Glutamatergic neuron (in vitro differentiated cells): Measurements from ENCODE around the gene BANF1. TPM values are rescaled to one million over a fixed set of nuclear protein-coding genes. Genes with fewer than 3 reads are reported as not detected.
"Not testable (repeated sequence)": the region's sequence is repeated elsewhere in the genome, so short reads cannot be mapped to it uniquely, and the experiment has no call there.

ENCODE experiments used
- DNase-seq: peaks from one replicate; pipeline ENCODE4 v3.0.0; 2022
- H3K27ac Mint-ChIP-seq: one replicate; pipeline ENCODE4 v1.8.0; 2020; ENCODE audit warnings: mild to moderate bottlenecking, mixed read lengths, inconsistent platforms; ENCODE audit not compliant: unreplicated experiment
- H3K27me3 Mint-ChIP-seq: one replicate; pipeline ENCODE4 v1.8.0; 2020; ENCODE audit warnings: mild to moderate bottlenecking, moderate library complexity, mixed read lengths, inconsistent platforms; ENCODE audit not compliant: unreplicated experiment
- H3K36me3 Mint-ChIP-seq: one replicate; pipeline ENCODE4 v1.8.0; 2020; ENCODE audit warnings: mild to moderate bottlenecking, mixed read lengths, inconsistent platforms; ENCODE audit not compliant: unreplicated experiment
- H3K4me1 Mint-ChIP-seq: one replicate; pipeline ENCODE4 v1.8.0; 2020; ENCODE audit warnings: mild to moderate bottlenecking, low read depth, mixed read lengths, inconsistent platforms; ENCODE audit not compliant: unreplicated experiment
- H3K4me3 Mint-ChIP-seq: one replicate; pipeline ENCODE4 v1.8.0; 2020; ENCODE audit warnings: mild to moderate bottlenecking, mixed read lengths, inconsistent platforms; ENCODE audit not compliant: unreplicated experiment
- H3K9me3 Mint-ChIP-seq: one replicate; pipeline ENCODE4 v1.8.0; 2020; ENCODE audit warnings: mild to moderate bottlenecking, moderate library complexity, mixed read lengths, inconsistent platforms; ENCODE audit not compliant: unreplicated experiment
- CTCF ChIP-seq: fragments of 200-600 bp; sonication (generic); IDR thresholded peaks from one replicate; pipeline ENCODE4 v1.5.0; 2021; ENCODE audit not compliant: partially characterized antibody, unreplicated experiment
- total RNA-seq: library from RNA; stranded (reverse); fragmentation: NEBNext Ultra II Directional; extraction: Animal tissue kit (Norgen Biotek cat#: 25700); gene quantifications from one replicate; pipeline ENCODE4 v1.2.1, GENCODE V29; 2021; ENCODE audit not compliant: unreplicated experiment

BANF1 gene
- total RNA-seq, 1 donor from 2014 or later, result 135 TPM

DNA sequence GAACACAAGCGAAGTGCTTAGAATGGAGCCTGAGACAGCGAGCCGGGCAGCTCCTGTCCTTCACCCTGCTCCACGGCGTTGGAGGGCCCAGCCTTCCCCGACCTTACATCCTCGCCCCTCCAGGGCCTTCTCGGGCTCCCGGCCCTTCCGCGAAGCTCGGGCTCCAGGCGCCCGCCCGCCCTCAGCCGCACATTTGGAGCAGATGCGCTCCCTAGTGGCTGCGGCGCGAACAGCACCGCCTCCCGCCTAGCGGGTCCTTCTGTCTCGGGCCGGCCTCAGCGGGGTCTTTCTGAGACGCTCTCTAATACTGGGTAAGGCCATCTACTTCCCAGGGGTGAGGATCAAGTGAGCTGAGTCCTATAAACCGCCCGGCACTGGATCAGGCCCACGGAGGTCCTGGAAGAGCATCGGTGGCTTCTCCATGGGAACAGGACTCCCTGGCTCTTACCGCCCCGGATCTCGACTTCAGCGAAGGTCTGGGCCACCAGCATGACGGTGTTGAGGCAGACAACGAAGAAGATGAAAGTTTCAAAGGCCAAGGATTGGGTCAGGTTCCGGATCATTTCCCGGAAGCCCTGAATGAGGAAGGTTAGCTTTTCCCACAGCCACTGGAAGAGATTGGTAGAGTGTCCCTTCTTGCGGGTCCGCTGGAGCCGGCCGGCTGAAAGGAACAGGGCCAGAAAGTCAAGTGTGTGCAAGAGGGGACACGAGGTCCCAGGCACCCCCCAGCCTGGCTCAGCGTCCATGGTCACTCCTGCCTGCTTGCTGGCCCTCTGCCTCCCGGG, 20.3 kb downstream of the BANF1 start:
- Mint-ChIP-seq H3K27ac (no peak overlapping the region), H3K4me3 (peak overlapping the region; percentile 34), H3K36me3 (no peaks in the 10 kb centered on the region), H3K27me3 (peaks cover 17% of the 10 kb centered on the region), H3K9me3 (peaks cover 5% of the 10 kb centered on the region), H3K4me1 (no peaks in the 10 kb centered on the region)
- peak; percentile 97 for TF ChIP-seq CTCF
- DNase-seq, result peak; percentile 91

DNA sequence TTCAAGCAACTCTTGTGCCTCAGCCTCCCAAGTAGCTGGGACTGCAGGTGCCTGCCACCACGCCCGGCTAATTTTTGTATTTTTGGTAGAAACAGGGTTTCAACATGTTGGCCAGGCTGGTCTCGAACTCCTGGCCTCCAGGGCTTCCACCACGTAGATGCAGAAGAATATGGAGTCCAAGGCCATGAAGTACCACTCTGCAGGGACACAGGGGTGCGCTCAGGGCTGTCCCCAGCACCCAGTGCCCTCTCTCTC, 20.8 kb downstream of the BANF1 start:
- H3K27me3 Mint-ChIP-seq, result peaks cover 17% of the 10 kb centered on the region
- H3K27ac Mint-ChIP-seq, H3K4me1 Mint-ChIP-seq, H3K36me3 Mint-ChIP-seq, DNase-seq, H3K9me3 Mint-ChIP-seq, H3K4me3 Mint-ChIP-seq: not testable (repeated sequence)

DNA sequence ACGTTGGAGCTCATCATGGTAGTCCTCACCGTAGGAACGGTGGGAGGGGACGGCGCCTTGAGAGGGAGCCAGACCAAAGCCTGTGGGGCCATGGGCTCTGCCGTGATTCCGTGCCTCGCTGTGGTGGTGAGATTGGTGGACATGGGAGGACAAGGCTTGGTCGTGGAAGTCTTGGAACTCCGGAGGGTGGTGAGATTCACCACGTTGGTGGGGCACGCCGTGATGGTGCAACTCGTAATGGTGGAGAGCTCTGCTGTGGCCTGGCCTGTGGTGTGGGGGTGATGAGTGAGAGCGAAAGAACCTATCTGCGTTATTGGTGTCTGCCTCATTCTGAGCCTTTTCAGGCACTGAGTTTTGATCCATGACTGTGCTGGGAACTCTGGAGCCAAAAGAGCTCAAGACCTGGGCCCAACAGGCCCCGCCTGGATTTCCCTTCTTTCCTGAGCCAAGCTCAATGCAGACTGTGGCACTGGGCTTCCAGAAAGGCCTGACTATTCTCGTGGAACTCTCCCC, 23.8 kb downstream of the BANF1 start, which contains the start of gene CATSPER1:
CATSPER1 (minus strand) TSS at position 463 of the 513 bp plus-strand sequence; CDS start at position 363, 100 bp downstream.
- no peak for TF ChIP-seq CTCF
- Mint-ChIP-seq H3K4me1 (no peaks in the 10 kb centered on the region), H3K27me3 (peaks cover 17% of the 10 kb centered on the region), H3K4me3 (no peak within 1 kb of the TSS), H3K9me3 (peaks cover 5% of the 10 kb centered on the region), H3K36me3 (no peaks in the 10 kb centered on the region), H3K27ac (no peak within 1 kb of the TSS)
- DNase-seq, result no peak

- Mint-ChIP-seq H3K9me3 (no peaks in the 10 kb centered on the region), H3K4me3 (no peak overlapping the region), H3K4me1 (no peaks in the 10 kb centered on the region), H3K27ac (no peak overlapping the region), H3K27me3 (no peaks in the 10 kb centered on the region), H3K36me3 (no peaks in the 10 kb centered on the region)
- TF ChIP-seq CTCF, result no peak
- DNase-seq, result no peak
These were observed 30.8 kb downstream of the BANF1 start for GRCh38 chr11:66032957-66033735.

- H3K4me3 Mint-ChIP-seq, result no peak overlapping the region
- no peaks in the 10 kb centered on the region for H3K9me3 Mint-ChIP-seq
- TF ChIP-seq CTCF, result no peak
- H3K27me3 Mint-ChIP-seq, result no peaks in the 10 kb centered on the region
- H3K4me1 Mint-ChIP-seq, result no peaks in the 10 kb centered on the region
- DNase-seq, result no peak
- H3K27ac Mint-ChIP-seq, result no peak overlapping the region
- no peaks in the 10 kb centered on the region for H3K36me3 Mint-ChIP-seq
These were observed 33.5 kb downstream of the BANF1 start for GRCh38 chr11:66035653-66036333.
